GM23338 (cell line): ENCODE data around the gene OAS3. TPM values are rescaled to one million over a fixed set of nuclear protein-coding genes. Genes with fewer than 3 reads are reported as not detected.

Source experiments
- ATAC-seq: fragments of 200-7000 bp; cut with Tn5 transposase; 3 replicates; pipeline ENCODE4 v1.9.1; 2020
- DNase-seq: peaks from one replicate; pipeline ENCODE4 v3.0.0-alpha.2; 2015; ENCODE audit warnings: low spot score
- H2AFZ ChIP-seq: fragments of 200-600 bp; sonication (generic); 2 replicates; pipeline ENCODE4 v1.8.0; 2016; ENCODE audit warnings: antibody characterized with exemption, mild to moderate bottlenecking, moderate library complexity
- H3F3A ChIP-seq: fragments of 200-600 bp; sonication (generic); replicated peaks from 2 replicates; pipeline ENCODE4 v1.8.0; 2017; ENCODE audit warnings: antibody characterized with exemption, mixed run types, low read depth
- H3K27ac ChIP-seq: fragments of 200-600 bp; sonication (generic); 2 replicates; pipeline ENCODE4 v1.6.1; 2016; ENCODE audit warnings: low read depth
- H3K27me3 ChIP-seq: fragments of 200-600 bp; sonication (generic); 2 replicates; pipeline ENCODE4 v1.8.0; 2016; ENCODE audit warnings: mild to moderate bottlenecking, mixed run types, moderate library complexity; ENCODE audit not compliant: insufficient read depth
- H3K36me3 ChIP-seq: fragments of 200-600 bp; sonication (generic); 2 replicates; pipeline ENCODE4 v1.8.0; 2016; ENCODE audit warnings: mild to moderate bottlenecking; ENCODE audit not compliant: insufficient read depth
- H3K4me1 ChIP-seq: fragments of 200-600 bp; sonication (generic); 2 replicates; pipeline ENCODE4 v1.8.0; 2016; ENCODE audit warnings: mild to moderate bottlenecking, moderate library complexity; ENCODE audit not compliant: insufficient read depth
- H3K4me2 ChIP-seq: fragments of 200-600 bp; sonication (generic); 2 replicates; pipeline ENCODE4 v1.7.1; 2017; ENCODE audit warnings: mixed run types
- H3K4me3 ChIP-seq: fragments of 200-600 bp; sonication (generic); 2 replicates; pipeline ENCODE4 v1.6.1; 2016; ENCODE audit warnings: mixed run types
- H3K79me2 ChIP-seq: fragments of 200-600 bp; sonication (generic); replicated peaks from 2 replicates; pipeline ENCODE4 v1.8.0; 2017; ENCODE audit warnings: mild to moderate bottlenecking; ENCODE audit not compliant: insufficient read depth
- H3K9me2 ChIP-seq: fragments of 200-600 bp; sonication (generic); 2 replicates; pipeline ENCODE4 v1.8.0; 2017; ENCODE audit not compliant: insufficient read depth
- H4K20me1 ChIP-seq: fragments of 200-600 bp; sonication (generic); replicated peaks from 2 replicates; pipeline ENCODE4 v1.8.0; 2017; ENCODE audit warnings: mild to moderate bottlenecking; ENCODE audit not compliant: insufficient read depth
- H3K27ac Mint-ChIP-seq: 2 replicates; pipeline ENCODE4 v1.8.0; 2020; ENCODE audit warnings: inconsistent platforms, mild to moderate bottlenecking, moderate library complexity, mixed read lengths
- H3K27me3 Mint-ChIP-seq: 3 replicates; pipeline ENCODE4 v1.8.0; 2022; ENCODE audit warnings: low read depth, mild to moderate bottlenecking, moderate library complexity, mixed read lengths, inconsistent platforms; ENCODE audit not compliant: insufficient read depth, poor library complexity
- H3K36me3 Mint-ChIP-seq: 3 replicates; pipeline ENCODE4 v1.8.0; 2021; ENCODE audit warnings: low read depth, mild to moderate bottlenecking, inconsistent platforms, moderate library complexity, mixed read lengths
- H3K4me1 Mint-ChIP-seq: 3 replicates; pipeline ENCODE4 v1.8.0; 2020; ENCODE audit warnings: mild to moderate bottlenecking, inconsistent platforms, mixed read lengths
- H3K4me3 Mint-ChIP-seq: 3 replicates; pipeline ENCODE4 v1.8.0; 2021; ENCODE audit warnings: moderate library complexity, mild to moderate bottlenecking, inconsistent platforms, mixed read lengths
- H3K9me3 Mint-ChIP-seq: 3 replicates; pipeline ENCODE4 v1.8.0; 2020; ENCODE audit warnings: moderate library complexity, mild to moderate bottlenecking, inconsistent platforms, mixed read lengths
- CREB1 ChIP-seq: fragments of 250-450 bp; sonication (Bioruptor Pico); IDR thresholded peaks from 2 replicates; pipeline ENCODE4 v1.5.0; 2020; ENCODE audit warnings: low read depth, mild to moderate bottlenecking, moderate library complexity
- EZH2 ChIP-seq: fragments of 200-600 bp; sonication (generic); IDR thresholded peaks from one replicate; pipeline ENCODE4 v1.8.0; 2017; ENCODE audit warnings: antibody characterized with exemption, mild to moderate bottlenecking, low read depth; ENCODE audit not compliant: unreplicated experiment
- EZH2phosphoT487 ChIP-seq: fragments of 200-600 bp; sonication (generic); IDR thresholded peaks from one replicate; pipeline ENCODE4 v1.8.1; 2018; ENCODE audit warnings: antibody characterized with exemption; ENCODE audit not compliant: unreplicated experiment
- JUNB ChIP-seq: IDR thresholded peaks from one replicate; pipeline ENCODE4 v1.6.1; 2016; ENCODE audit warnings: antibody characterized with exemption; ENCODE audit not compliant: unreplicated experiment
- NANOG ChIP-seq: IDR thresholded peaks from 2 replicates; pipeline ENCODE4 v1.6.1; 2016; ENCODE audit warnings: antibody characterized with exemption, borderline replicate concordance
- POLR2AphosphoS5 ChIP-seq: IDR thresholded peaks from 2 replicates; pipeline ENCODE4 v1.6.1; 2016; ENCODE audit warnings: antibody characterized with exemption, low read depth
- STAT1 ChIP-seq: IDR thresholded peaks from one replicate; pipeline ENCODE4 v1.6.1; 2016; ENCODE audit warnings: antibody characterized with exemption; ENCODE audit not compliant: unreplicated experiment
- ZNF114 ChIP-seq: fragments of 250-450 bp; sonication (Bioruptor Pico); IDR thresholded peaks from 2 replicates; pipeline ENCODE4 v1.5.0; 2020; ENCODE audit warnings: mild to moderate bottlenecking, moderate library complexity
- ZNF331 ChIP-seq: fragments of 250-450 bp; sonication (Bioruptor Pico); IDR thresholded peaks from 2 replicates; pipeline ENCODE4 v1.5.0; 2020; ENCODE audit warnings: low read depth, mild to moderate bottlenecking, moderate library complexity
- polyA plus RNA-seq: library from polyadenylated mRNA; unstranded; fragments of >200 nt; fragmentation: Nextera tagmentation; extraction: Ambion mirVana; gene quantifications from 2 replicates; pipeline ENCODE4 v1.2.1, GENCODE V29; 2016
- total RNA-seq: library from RNA; depleted of rRNA; stranded (reverse); fragments of >200 nt; shearing (Covaris generic); gene quantifications from 2 replicates; pipeline ENCODE4 v1.2.3, GENCODE V29; 2014
- TF ChIP-seq, protein P1 (sequence below), 2 experiments: fragments of 200-600 bp in 1 of 2; sonication (generic) in 1 of 2; conservative IDR thresholded peaks; 2 replicates each; pipeline versions ENCODE4 v1.5.1 to v1.6.1; 2016 to 2017; ENCODE audit warnings: antibody characterized with exemption in 2 of 2, low read depth in 2 of 2, mild to moderate bottlenecking in 2 of 2, moderate library complexity in 1 of 2
- TF ChIP-seq, protein P2 (sequence below): IDR thresholded peaks from one replicate; pipeline ENCODE4 v1.6.1; 2018; ENCODE audit warnings: antibody characterized with exemption; ENCODE audit not compliant: unreplicated experiment
- TF ChIP-seq, protein P3 (sequence below): IDR thresholded peaks from 2 replicates; pipeline ENCODE4 v1.6.1; 2016; ENCODE audit warnings: antibody characterized with exemption

Gene OAS3
- total and polyA plus RNA-seq, 2 experiments from 2014 or later: 0.27 to 1.4 TPM

DNA sequence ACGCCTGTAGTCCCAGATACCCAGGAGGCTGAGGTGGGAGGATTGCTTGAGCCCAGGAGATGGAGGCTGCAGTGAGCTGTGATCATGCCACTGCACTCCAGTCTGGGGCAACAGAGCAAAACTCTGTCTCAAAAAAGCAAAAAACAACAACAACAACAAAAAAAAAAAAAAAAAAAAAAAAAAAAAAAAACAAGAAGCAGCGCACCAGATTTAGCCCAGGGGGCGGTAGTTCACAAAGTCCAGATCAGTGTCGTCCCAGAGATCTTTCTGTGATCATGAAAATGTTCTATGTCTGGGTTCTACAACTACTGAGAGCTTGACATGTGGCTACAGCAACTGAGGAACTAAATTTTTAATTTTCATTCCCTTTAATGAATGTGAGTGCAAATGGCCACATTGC is 67.5 kb downstream of the OAS3 start:
- no peaks in the 10 kb centered on the region for H3K4me1 Mint-ChIP-seq
- H3F3A ChIP-seq: no peaks in the 10 kb centered on the region
- DNase-seq: peak; percentile 56
- H3K27me3 Mint-ChIP-seq: peaks cover 9% of the 10 kb centered on the region
- ATAC-seq: no peak; the same call in 2 of the 3 replicates
- H3K36me3 Mint-ChIP-seq: no peaks in the 10 kb centered on the region
- no peaks in the 10 kb centered on the region for H3K4me1 ChIP-seq
- no peak overlapping the region for H3K4me3 ChIP-seq
- H3K4me2 ChIP-seq: no peak overlapping the region
- no peaks in the 10 kb centered on the region for H3K9me2 ChIP-seq
- no peaks in the 10 kb centered on the region for H3K9me3 Mint-ChIP-seq
- H2AFZ ChIP-seq: no peak overlapping the region
- H4K20me1 ChIP-seq: no peaks in the 10 kb centered on the region
- no peak overlapping the region for H3K27ac ChIP-seq
- H3K27ac Mint-ChIP-seq: no peak overlapping the region
- H3K27me3 ChIP-seq: no peaks in the 10 kb centered on the region
- H3K79me2 ChIP-seq: no peaks in the 10 kb centered on the region
- no peak for TF ChIP-seq NANOG
- TF ChIP-seq, protein P1, sequence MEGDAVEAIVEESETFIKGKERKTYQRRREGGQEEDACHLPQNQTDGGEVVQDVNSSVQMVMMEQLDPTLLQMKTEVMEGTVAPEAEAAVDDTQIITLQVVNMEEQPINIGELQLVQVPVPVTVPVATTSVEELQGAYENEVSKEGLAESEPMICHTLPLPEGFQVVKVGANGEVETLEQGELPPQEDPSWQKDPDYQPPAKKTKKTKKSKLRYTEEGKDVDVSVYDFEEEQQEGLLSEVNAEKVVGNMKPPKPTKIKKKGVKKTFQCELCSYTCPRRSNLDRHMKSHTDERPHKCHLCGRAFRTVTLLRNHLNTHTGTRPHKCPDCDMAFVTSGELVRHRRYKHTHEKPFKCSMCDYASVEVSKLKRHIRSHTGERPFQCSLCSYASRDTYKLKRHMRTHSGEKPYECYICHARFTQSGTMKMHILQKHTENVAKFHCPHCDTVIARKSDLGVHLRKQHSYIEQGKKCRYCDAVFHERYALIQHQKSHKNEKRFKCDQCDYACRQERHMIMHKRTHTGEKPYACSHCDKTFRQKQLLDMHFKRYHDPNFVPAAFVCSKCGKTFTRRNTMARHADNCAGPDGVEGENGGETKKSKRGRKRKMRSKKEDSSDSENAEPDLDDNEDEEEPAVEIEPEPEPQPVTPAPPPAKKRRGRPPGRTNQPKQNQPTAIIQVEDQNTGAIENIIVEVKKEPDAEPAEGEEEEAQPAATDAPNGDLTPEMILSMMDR (conservative IDR thresholded peaks at IDR 0.05; ENCODE audit: low read depth in 2 of 2): peak; percentile 57 to 67
- no peaks in the 10 kb centered on the region; the same call in 1 of the 2 replicates for H3K36me3 ChIP-seq
- no peak overlapping the region for H3K4me3 Mint-ChIP-seq

DNA sequence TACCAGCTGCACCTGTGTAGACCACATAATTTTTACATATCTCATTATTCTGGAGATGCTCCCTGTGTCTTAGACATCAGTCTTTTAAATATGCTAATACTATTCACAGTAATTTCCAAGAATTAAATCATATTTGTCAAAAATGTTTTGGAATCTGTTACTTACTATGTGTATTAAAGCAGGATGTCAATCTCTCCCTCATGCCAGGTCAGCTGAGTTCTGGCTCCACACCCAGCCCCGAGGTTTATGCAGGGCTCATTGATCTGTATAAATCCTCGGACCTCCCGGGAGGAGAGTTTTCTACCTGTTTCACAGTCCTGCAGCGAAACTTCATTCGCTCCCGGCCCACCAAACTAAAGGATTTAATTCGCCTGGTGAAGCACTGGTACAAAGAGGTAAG is 67.9 kb downstream of the OAS3 start:
- no peaks in the 10 kb centered on the region; the same call in 1 of the 2 replicates for H3K36me3 ChIP-seq
- DNase-seq: no peak
- Mint-ChIP-seq H3K4me3 (no peak overlapping the region), H3K27me3 (peaks cover 9% of the 10 kb centered on the region), H3K4me1 (no peaks in the 10 kb centered on the region), H3K27ac (no peak overlapping the region), H3K9me3 (no peaks in the 10 kb centered on the region; the same call in 2 of the 3 replicates), H3K36me3 (no peaks in the 10 kb centered on the region)
- H4K20me1 ChIP-seq: no peaks in the 10 kb centered on the region
- H3K9me2 ChIP-seq: no peaks in the 10 kb centered on the region
- no peaks in the 10 kb centered on the region for H3K79me2 ChIP-seq
- H2AFZ ChIP-seq: no peak overlapping the region
- no peak overlapping the region for H3K4me2 ChIP-seq
- no peak for ATAC-seq
- no peaks in the 10 kb centered on the region for H3K4me1 ChIP-seq
- H3K27me3 ChIP-seq: no peaks in the 10 kb centered on the region
- no peaks in the 10 kb centered on the region for H3F3A ChIP-seq
- no peak overlapping the region for H3K27ac ChIP-seq
- H3K4me3 ChIP-seq: no peak overlapping the region
- TF ChIP-seq POLR2AphosphoS5: no peak
- no peak for TF ChIP-seq ZNF331 (CRISPR knock-in tag)
- no peak for TF ChIP-seq JUNB
- TF ChIP-seq ZNF114 (CRISPR knock-in tag): no peak
- TF ChIP-seq NANOG: no peak
- no peak for TF ChIP-seq EZH2
- TF ChIP-seq, protein P1 (conservative IDR thresholded peaks at IDR 0.05; ENCODE audit: low read depth in 2 of 2): no peak
- TF ChIP-seq CREB1: no peak
- TF ChIP-seq, protein P2, sequence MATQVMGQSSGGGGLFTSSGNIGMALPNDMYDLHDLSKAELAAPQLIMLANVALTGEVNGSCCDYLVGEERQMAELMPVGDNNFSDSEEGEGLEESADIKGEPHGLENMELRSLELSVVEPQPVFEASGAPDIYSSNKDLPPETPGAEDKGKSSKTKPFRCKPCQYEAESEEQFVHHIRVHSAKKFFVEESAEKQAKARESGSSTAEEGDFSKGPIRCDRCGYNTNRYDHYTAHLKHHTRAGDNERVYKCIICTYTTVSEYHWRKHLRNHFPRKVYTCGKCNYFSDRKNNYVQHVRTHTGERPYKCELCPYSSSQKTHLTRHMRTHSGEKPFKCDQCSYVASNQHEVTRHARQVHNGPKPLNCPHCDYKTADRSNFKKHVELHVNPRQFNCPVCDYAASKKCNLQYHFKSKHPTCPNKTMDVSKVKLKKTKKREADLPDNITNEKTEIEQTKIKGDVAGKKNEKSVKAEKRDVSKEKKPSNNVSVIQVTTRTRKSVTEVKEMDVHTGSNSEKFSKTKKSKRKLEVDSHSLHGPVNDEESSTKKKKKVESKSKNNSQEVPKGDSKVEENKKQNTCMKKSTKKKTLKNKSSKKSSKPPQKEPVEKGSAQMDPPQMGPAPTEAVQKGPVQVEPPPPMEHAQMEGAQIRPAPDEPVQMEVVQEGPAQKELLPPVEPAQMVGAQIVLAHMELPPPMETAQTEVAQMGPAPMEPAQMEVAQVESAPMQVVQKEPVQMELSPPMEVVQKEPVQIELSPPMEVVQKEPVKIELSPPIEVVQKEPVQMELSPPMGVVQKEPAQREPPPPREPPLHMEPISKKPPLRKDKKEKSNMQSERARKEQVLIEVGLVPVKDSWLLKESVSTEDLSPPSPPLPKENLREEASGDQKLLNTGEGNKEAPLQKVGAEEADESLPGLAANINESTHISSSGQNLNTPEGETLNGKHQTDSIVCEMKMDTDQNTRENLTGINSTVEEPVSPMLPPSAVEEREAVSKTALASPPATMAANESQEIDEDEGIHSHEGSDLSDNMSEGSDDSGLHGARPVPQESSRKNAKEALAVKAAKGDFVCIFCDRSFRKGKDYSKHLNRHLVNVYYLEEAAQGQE: no peak
- TF ChIP-seq STAT1: no peak
- TF ChIP-seq, protein P3, sequence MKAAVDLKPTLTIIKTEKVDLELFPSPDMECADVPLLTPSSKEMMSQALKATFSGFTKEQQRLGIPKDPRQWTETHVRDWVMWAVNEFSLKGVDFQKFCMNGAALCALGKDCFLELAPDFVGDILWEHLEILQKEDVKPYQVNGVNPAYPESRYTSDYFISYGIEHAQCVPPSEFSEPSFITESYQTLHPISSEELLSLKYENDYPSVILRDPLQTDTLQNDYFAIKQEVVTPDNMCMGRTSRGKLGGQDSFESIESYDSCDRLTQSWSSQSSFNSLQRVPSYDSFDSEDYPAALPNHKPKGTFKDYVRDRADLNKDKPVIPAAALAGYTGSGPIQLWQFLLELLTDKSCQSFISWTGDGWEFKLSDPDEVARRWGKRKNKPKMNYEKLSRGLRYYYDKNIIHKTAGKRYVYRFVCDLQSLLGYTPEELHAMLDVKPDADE: no peak
- no peak for TF ChIP-seq EZH2phosphoT487
